ENCODE data around the gene ZNRF3. TPM values are rescaled to one million over a fixed set of nuclear protein-coding genes. Genes with fewer than 3 reads are reported as not detected.

Gene ZNRF3
- total RNA-seq, 4 donors from 2014 or later: 17.2 to 22.8 (median 19.5) TPM

DNA sequence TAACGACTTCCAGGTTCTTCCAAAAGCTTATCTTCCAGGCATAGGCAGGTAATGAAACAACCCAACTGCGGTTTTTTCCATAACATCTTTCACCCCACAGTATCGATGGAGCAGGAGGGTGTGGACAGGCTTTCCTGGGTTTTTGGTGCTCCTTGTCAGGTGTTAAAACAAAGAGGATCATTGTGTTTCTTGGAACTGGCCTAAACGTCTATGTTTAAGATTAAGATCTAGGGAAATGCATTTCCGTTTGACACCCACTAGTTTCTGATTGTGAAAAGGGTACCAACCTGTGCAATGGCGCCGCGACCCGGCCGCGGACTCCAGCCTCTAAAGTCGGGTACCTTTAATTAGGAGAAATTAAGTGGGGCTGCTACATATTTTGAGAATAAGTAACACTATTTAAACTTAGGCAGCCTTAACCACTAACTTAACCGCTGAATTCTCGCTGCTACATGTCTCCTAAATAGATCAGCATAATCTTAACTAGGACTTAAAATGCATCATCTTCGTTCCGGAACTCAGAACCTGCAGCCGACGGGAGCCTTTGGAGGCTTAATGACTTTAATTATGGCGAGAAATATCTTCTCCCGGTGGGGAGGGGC, 146.7 kb downstream of the ZNRF3 start:
- DNase-seq (ENCODE audit: low spot score in 2 of 2): no peak
- H3K4me3 ChIP-seq (ENCODE audit: low read depth, poor library complexity, severe bottlenecking): no peak overlapping the region
- intact Hi-C loops (cut with DNase I; ENCODE audit: low total_unique reads): loop anchor here (5.0 kb wide), 1 partner anchor 168 kb away; no protein-coding TSS in a partner anchor
- TF ChIP-seq, protein P1, sequence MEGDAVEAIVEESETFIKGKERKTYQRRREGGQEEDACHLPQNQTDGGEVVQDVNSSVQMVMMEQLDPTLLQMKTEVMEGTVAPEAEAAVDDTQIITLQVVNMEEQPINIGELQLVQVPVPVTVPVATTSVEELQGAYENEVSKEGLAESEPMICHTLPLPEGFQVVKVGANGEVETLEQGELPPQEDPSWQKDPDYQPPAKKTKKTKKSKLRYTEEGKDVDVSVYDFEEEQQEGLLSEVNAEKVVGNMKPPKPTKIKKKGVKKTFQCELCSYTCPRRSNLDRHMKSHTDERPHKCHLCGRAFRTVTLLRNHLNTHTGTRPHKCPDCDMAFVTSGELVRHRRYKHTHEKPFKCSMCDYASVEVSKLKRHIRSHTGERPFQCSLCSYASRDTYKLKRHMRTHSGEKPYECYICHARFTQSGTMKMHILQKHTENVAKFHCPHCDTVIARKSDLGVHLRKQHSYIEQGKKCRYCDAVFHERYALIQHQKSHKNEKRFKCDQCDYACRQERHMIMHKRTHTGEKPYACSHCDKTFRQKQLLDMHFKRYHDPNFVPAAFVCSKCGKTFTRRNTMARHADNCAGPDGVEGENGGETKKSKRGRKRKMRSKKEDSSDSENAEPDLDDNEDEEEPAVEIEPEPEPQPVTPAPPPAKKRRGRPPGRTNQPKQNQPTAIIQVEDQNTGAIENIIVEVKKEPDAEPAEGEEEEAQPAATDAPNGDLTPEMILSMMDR (IDR thresholded peaks at IDR 0.05): no peak
- no peak for TF ChIP-seq POLR2A (IDR thresholded peaks at IDR 0.05)
- WGBS, 2 donors: 20 to 22% methylated on average over 20 of the region's 20 CpGs

DNA sequence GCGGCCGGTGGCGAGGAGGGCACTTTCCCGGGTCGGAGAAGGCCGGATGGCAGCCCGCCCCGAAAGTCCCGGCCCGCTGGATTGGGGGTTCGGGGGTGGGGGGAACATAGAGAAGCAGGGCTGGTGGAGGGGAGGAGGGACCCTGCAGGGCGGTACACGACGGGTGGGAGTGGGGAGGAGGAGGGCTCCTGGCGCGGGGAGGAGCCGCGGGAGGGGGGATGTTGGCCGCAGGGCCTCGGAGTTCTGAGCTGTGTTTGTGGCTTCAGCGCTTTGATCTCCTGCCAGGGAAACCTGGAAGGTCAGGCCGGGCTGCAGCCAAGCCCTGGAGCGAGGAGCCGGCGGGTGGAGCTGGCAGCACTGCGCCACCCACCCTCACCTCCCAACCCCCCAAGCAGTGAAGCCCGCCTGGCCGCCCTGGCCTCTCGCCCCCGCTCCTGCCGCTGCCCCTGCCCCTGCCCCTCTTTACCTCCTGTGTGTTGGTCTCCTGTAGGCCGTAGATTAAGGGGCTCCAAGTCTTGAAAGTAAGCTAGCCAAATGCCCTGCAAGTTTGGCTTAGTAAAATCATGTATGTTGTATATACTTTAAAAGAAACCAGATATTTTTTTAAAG, 147.3 kb downstream of the ZNRF3 start:
- 15% methylated on average over 29 to 32 of the region's 32 CpGs for WGBS, 2 donors
- no peak for TF ChIP-seq POLR2A (IDR thresholded peaks at IDR 0.05)
- TF ChIP-seq, protein P1 (IDR thresholded peaks at IDR 0.05): no peak
- H3K4me3 ChIP-seq (ENCODE audit: low read depth, poor library complexity, severe bottlenecking): no peak overlapping the region
- no peak for DNase-seq (ENCODE audit: low spot score in 2 of 2)
- intact Hi-C loops (cut with DNase I; ENCODE audit: low total_unique reads): loop anchor here (5.0 kb wide), 1 partner anchor 168 kb away; no protein-coding TSS in a partner anchor

DNA sequence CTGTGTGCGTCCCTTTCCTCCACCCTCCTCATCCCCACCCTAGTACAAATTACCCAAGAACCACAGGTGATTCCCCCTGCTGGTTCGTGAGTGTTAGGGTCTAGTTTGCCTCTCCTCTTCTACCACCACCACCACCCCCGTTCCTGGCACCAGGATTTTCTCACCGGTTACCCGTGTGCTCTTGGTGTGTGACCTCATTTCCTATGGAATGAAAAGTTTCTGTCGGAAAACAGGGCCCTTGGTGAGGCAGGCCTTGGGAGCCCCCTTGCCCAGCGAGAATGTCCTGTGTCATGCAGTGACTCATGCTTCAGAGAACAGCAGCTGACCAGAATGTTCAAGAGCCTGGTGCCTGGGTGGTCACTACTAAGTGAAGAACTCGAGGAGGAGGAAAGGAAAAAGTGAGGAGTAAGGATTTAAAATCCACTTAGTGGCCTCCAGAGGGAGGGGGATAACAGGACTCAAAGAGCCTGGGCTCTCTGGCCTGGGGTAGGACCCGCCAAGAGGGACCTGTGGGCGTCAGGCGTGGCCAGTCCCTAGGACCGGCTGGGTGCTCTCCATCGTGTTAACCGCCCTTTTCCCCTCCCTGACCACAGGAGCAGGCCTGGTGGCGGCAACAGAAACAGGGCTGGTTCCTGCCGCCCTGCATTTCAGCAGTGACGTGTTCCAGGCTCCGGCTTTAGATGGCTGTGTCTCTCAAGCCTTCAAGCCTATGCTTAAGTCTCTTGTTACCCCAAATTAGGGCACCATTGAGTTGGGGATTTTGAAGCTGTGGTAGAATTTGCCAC, 148.0 kb downstream of the ZNRF3 start:
- intact Hi-C loops (cut with DNase I; ENCODE audit: low total_unique reads): loop anchor here (5.0 kb wide), 1 partner anchor 169 kb away; no protein-coding TSS in a partner anchor
- WGBS, 2 donors: 49 to 52% methylated on average over 15 to 18 of the region's 18 CpGs

DNA sequence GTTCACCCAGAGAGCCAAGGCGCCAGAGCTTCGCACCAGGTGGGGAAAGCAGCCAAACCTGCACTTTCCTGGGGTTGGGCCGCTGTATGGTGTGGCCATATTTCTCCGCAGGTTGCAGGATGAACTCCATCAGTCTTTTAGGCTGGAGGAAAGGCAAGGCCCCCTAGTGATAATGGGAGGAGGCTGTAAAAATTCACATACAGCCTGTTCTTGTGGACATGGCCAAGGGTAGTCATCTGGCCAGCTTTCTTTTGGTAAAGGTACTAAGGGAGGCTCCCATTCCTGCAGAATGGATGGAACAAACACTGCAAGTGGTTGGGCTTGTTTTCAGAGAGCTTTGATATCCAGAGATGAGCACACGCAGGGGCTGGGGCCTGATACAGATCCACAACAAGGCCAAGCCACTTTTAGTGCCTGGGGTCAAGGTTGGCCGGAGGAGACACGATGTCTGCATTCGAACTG, 148.7 kb downstream of the ZNRF3 start:
- 82 to 85% methylated on average over 5 to 8 of the region's 8 CpGs for WGBS, 2 donors
- intact Hi-C loops (cut with DNase I; ENCODE audit: low total_unique reads): loop anchor here (5.0 kb wide), 1 partner anchor 170 kb away; no protein-coding TSS in a partner anchor
- no peak for DNase-seq (ENCODE audit: low spot score in 2 of 2)
- TF ChIP-seq, protein P1 (IDR thresholded peaks at IDR 0.05): no peak
- no peak overlapping the region for H3K4me3 ChIP-seq (ENCODE audit: low read depth, poor library complexity, severe bottlenecking)

More for the DNA sequence above, 148.0 kb downstream of the ZNRF3 start:
- TF ChIP-seq, protein P1 (IDR thresholded peaks at IDR 0.05): no peak
- TF ChIP-seq POLR2A (IDR thresholded peaks at IDR 0.05): no peak
- no peak overlapping the region for H3K4me3 ChIP-seq (ENCODE audit: low read depth, poor library complexity, severe bottlenecking)
- DNase-seq (ENCODE audit: low spot score in 2 of 2): peak in 1 of 2 donors; percentile 59

DNA sequence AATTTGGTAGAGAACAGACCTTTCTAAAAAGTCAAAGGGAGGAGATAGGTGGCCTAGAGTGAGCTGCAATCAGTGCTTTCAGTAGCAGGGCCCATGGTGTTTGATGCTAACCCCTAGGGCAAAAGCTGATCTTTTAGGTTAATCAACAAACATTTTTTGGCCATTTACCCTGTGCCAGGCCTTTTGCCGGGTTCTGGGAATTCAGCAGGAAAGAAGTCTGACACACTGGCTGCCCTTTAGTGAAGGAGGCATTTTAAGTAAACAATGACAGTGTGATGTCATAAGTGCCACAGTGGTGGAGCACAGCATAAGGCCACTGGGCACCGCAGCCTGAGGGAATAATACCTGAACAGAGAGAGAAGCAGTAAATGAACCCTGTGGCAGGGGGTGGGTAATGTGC, 149.2 kb downstream of the ZNRF3 start:
- no peak overlapping the region for H3K4me3 ChIP-seq (ENCODE audit: low read depth, poor library complexity, severe bottlenecking)
- DNase-seq (ENCODE audit: low spot score in 2 of 2): no peak
- intact Hi-C loops (cut with DNase I; ENCODE audit: low total_unique reads): loop anchor here (5.0 kb wide), 1 partner anchor 170 kb away; no protein-coding TSS in a partner anchor
- TF ChIP-seq, protein P1 (IDR thresholded peaks at IDR 0.05): no peak
- TF ChIP-seq POLR2A (IDR thresholded peaks at IDR 0.05): no peak
- 81 to 86% methylated on average over 2 of the region's 2 CpGs for WGBS, 2 donors
